Mucosa of descending colon (tissue), 3 donors: ENCODE measurements around the gene PCNX1. TPM values are rescaled to one million over a fixed set of nuclear protein-coding genes. Genes with fewer than 3 reads are reported as not detected.
A peak's percentile ranks its signal among the peaks of the same experiment; 100 is the strongest.

Experiments used
- ATAC-seq: fragments of 200-7000 bp; cut with Tn5 transposase; one replicate; pipeline ENCODE4 v1.9.1; 2020; ENCODE audit warnings: mild to moderate bottlenecking, moderate library complexity
- DNase-seq, 3 donors: peaks; one replicate each; pipeline ENCODE4 v3.0.0-alpha.2; 2020
- H3K36me3 ChIP-seq: fragments of 200-600 bp; one replicate; pipeline ENCODE4 v1.8.0; 2021; ENCODE audit warnings: low read depth, mild to moderate bottlenecking
- H3K4me1 ChIP-seq: fragments of 200-600 bp; one replicate; pipeline ENCODE4 v1.8.0; 2021; ENCODE audit warnings: low read depth, mild to moderate bottlenecking
- H3K4me3 ChIP-seq: fragments of 200-600 bp; one replicate; pipeline ENCODE4 v1.8.0; 2021; ENCODE audit warnings: mild to moderate bottlenecking
- H3K9me3 ChIP-seq: fragments of 200-600 bp; one replicate; pipeline ENCODE4 v1.8.0; 2021; ENCODE audit warnings: mild to moderate bottlenecking
- intact Hi-C, 2 donors: fragments of 100-400 bp; cut with DNase I in 1 of 2; cut with micrococcal nuclease in 1 of 2; formaldehyde crosslinking; loops; one replicate each; pipeline versions ENCODE4 v1.11.0 to v1.11.1; 2022; cut with DNase I, micrococcal nuclease
- total RNA-seq, 3 donors: library from RNA; stranded (reverse); fragmentation: NEBNext Ultra II Directional in 2 of 3; extraction: Animal tissue kit (Norgen Biotek cat#: 25700) in 2 of 3; gene quantifications; one replicate each; pipeline versions ENCODE4 v1.2.1 to v1.2.4, GENCODE V29; 2021 to 2023
- TF ChIP-seq, protein P1 (sequence below): fragments of 200-600 bp; IDR thresholded peaks from one replicate; pipeline ENCODE4 v1.8.0; 2022; ENCODE audit warnings: antibody characterized with exemption, mild to moderate bottlenecking
- donor health status: DM: no; HTN: no; CAD: no; lungs with moderate emphysema.
- donor health status: DM: no; HTN: no; CAD: no.
- donor health status: DM: no; HTN: yes; CAD: no.

The PCNX1 gene
- total RNA-seq, 3 donors from 2014 or later = 27.5 to 49.4 (median 33.5) TPM

- TF ChIP-seq, protein P1, sequence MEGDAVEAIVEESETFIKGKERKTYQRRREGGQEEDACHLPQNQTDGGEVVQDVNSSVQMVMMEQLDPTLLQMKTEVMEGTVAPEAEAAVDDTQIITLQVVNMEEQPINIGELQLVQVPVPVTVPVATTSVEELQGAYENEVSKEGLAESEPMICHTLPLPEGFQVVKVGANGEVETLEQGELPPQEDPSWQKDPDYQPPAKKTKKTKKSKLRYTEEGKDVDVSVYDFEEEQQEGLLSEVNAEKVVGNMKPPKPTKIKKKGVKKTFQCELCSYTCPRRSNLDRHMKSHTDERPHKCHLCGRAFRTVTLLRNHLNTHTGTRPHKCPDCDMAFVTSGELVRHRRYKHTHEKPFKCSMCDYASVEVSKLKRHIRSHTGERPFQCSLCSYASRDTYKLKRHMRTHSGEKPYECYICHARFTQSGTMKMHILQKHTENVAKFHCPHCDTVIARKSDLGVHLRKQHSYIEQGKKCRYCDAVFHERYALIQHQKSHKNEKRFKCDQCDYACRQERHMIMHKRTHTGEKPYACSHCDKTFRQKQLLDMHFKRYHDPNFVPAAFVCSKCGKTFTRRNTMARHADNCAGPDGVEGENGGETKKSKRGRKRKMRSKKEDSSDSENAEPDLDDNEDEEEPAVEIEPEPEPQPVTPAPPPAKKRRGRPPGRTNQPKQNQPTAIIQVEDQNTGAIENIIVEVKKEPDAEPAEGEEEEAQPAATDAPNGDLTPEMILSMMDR = no peak
- intact Hi-C loops = no loop called here
- Histone ChIP-seq H3K36me3 (no peaks in the 10 kb centered on the region), H3K9me3 (no peaks in the 10 kb centered on the region), H3K4me1 (no peaks in the 10 kb centered on the region), H3K4me3 (no peak overlapping the region)
- ATAC-seq (no peak), DNase-seq (no peak)
Measured at GRCh38 chr14:70957710-70958109, 50.5 kb downstream of the PCNX1 start.

- TF ChIP-seq, protein P1 = no peak
- no peaks in the 10 kb centered on the region for H3K9me3 ChIP-seq
- H3K4me3 ChIP-seq = no peak overlapping the region
- DNase-seq (no peak), ATAC-seq (no peak)
- intact Hi-C loops = no loop called here
- no peaks in the 10 kb centered on the region for H3K4me1 ChIP-seq
- H3K36me3 ChIP-seq = no peaks in the 10 kb centered on the region
Measured at GRCh38 chr14:70962935-70963334, 55.7 kb downstream of the PCNX1 start.

DNA sequence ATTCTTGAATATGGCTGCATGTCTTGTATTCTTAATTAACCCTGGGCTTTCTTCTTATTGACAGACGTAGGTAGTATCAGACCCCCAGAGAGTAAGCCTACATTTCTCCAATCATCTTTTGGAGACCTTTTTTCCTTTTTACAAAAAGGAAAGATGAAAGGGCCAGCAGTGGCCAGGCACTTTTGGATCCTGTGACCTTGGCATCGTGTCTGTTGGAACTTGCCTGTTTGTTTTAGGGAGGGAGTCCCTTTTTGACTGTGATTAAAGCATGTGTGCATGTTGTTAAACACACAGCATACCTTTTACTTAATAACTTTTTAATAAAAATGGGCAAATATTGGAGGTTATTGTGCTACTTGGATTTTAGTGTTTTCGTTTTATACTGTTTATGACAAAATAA is 57.2 kb downstream of the PCNX1 start:
- no peaks in the 10 kb centered on the region for H3K4me1 ChIP-seq
- no peaks in the 10 kb centered on the region for H3K9me3 ChIP-seq
- no peak for ATAC-seq
- intact Hi-C loops = no loop called here
- DNase-seq = no peak
- H3K4me3 ChIP-seq = no peak overlapping the region
- H3K36me3 ChIP-seq = no peaks in the 10 kb centered on the region
- TF ChIP-seq, protein P1 = no peak

GRCh38 chr14:70971560-70971959 is 64.3 kb downstream of the PCNX1 start:
- Histone ChIP-seq H3K9me3 (no peaks in the 10 kb centered on the region), H3K4me3 (no peak overlapping the region), H3K36me3 (no peaks in the 10 kb centered on the region), H3K4me1 (no peaks in the 10 kb centered on the region)
- ATAC-seq = no peak
- intact Hi-C loops = loop anchor here (5.0 to 10.0 kb wide), 3 partner anchors 99 to 154 kb away; no protein-coding TSS in a partner anchor
- DNase-seq = no peak
- TF ChIP-seq, protein P1 = no peak

DNA sequence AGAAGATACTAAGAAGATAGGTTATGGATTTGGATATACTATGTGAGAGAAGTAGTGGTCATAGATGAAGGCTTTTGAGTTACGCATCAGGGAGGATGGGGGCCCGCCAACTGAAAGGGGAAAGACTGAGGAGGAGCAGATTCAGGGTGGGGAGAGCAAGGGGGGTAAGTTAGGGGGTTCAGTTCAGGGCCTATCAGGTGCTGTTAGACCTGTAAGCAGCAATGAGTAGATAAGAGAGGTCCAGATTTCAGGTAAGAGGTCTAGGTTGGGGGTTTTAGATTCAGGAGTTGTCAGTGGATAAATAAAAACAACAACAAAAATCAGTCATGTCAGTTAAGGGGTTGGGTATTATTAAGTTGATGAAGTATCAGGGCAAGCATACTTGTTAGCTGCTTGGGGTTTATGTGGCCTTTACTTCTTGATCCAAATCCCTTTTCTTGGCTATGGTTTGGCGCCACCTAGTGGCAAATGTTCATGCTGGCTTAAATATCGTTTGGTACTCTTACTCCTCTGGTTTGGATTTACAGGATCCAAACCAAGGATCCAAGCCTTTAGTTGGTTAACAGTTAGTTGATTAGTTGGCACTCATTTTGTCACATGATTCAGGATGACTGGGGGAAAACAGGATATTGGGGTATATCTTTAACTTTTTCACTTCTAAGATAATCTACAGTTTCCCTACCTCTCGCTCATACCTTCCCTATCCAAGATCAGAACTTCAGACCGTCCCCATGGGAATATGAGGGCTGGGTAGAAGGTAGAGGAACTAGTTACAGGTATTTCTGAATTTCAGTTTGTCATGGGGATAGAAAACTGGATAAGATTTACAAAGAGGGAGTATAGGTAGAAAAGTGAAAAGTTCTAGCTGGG is 65.1 kb downstream of the PCNX1 start:
- H3K9me3 ChIP-seq = no peaks in the 10 kb centered on the region
- TF ChIP-seq, protein P1 = peak; percentile 74
- DNase-seq (peak in 2 of 3 donors; percentile 72 to 97), ATAC-seq (peak; percentile 90)
- intact Hi-C loops = loop anchor here (5.0 to 10.0 kb wide), 3 partner anchors 100 to 155 kb away; no protein-coding TSS in a partner anchor
- H3K36me3 ChIP-seq = no peaks in the 10 kb centered on the region
- H3K4me3 ChIP-seq = no peak overlapping the region
- H3K4me1 ChIP-seq = no peaks in the 10 kb centered on the region
